BE2C (cell line): ENCODE measurements around the gene APRT.

ENCODE experiments used
- DNase-seq: peaks from one replicate; pipeline ENCODE4 v3.0.0-alpha.2; 2020
- H3K27me3 ChIP-seq: fragments of 250-450 bp; sonication (Bioruptor Pico); 2 replicates; pipeline ENCODE4 v1.5.1; 2020; ENCODE audit warnings: mild to moderate bottlenecking
- H3K36me3 ChIP-seq: fragments of 250-450 bp; sonication (Bioruptor Pico); 2 replicates; pipeline ENCODE4 v1.5.1; 2020; ENCODE audit warnings: mild to moderate bottlenecking
- H3K4me1 ChIP-seq: fragments of 250-450 bp; sonication (Bioruptor Pico); 2 replicates; pipeline ENCODE4 v1.5.1; 2020
- H3K4me3 ChIP-seq: 2 replicates; pipeline ENCODE4 v1.5.1; 2011; ENCODE audit warnings: low read depth, low read length
- H3K9me3 ChIP-seq: fragments of 250-450 bp; sonication (Bioruptor Pico); 2 replicates; pipeline ENCODE4 v1.5.1; 2020
- CTCF ChIP-seq: IDR thresholded peaks from 2 replicates; pipeline ENCODE4 v1.5.1; 2012; ENCODE audit warnings: mild to moderate bottlenecking, low read depth, low read length

Gene APRT

GRCh38 chr16:88856122-88856827 is 44.5 kb upstream of the APRT start:
- Histone ChIP-seq H3K9me3 (no peaks in the 10 kb centered on the region), H3K4me1 (peaks cover 3% of the 10 kb centered on the region; the same call in 1 of the 2 replicates), H3K4me3 (peak overlapping the region; percentile 96), H3K27me3 (no peaks in the 10 kb centered on the region), H3K36me3 (peaks cover 5% of the 10 kb centered on the region)
- no peak for DNase-seq
- TF ChIP-seq CTCF = no peak

- peaks cover 3% of the 10 kb centered on the region for H3K36me3 ChIP-seq
- peak overlapping the region; percentile 53; the same call in 1 of the 2 replicates for H3K4me3 ChIP-seq
- no peaks in the 10 kb centered on the region for H3K9me3 ChIP-seq
- H3K27me3 ChIP-seq = no peaks in the 10 kb centered on the region
- peaks cover 3% of the 10 kb centered on the region; the same call in 1 of the 2 replicates for H3K4me1 ChIP-seq
- no peak for TF ChIP-seq CTCF
- no peak for DNase-seq
These were observed 44.0 kb upstream of the APRT start for GRCh38 chr16:88855736-88856121.

GRCh38 chr16:88855176-88855575 is 43.4 kb upstream of the APRT start:
- H3K4me3 ChIP-seq = no peak overlapping the region
- H3K4me1 ChIP-seq = peaks cover 3% of the 10 kb centered on the region; the same call in 1 of the 2 replicates
- H3K27me3 ChIP-seq = no peaks in the 10 kb centered on the region
- no peak for TF ChIP-seq CTCF
- no peak for DNase-seq
- H3K36me3 ChIP-seq = no peaks in the 10 kb centered on the region; the same call in none of the 2 replicates
- no peaks in the 10 kb centered on the region for H3K9me3 ChIP-seq

- no peak for DNase-seq
- Histone ChIP-seq H3K36me3 (no peaks in the 10 kb centered on the region; the same call in none of the 2 replicates), H3K9me3 (no peaks in the 10 kb centered on the region), H3K27me3 (no peaks in the 10 kb centered on the region), H3K4me3 (no peak overlapping the region), H3K4me1 (peaks cover 3% of the 10 kb centered on the region; the same call in 1 of the 2 replicates)
- no peak for TF ChIP-seq CTCF
These were observed 42.8 kb upstream of the APRT start for GRCh38 chr16:88854306-88855111.

GRCh38 chr16:88853325-88853941 is 41.7 kb upstream of the APRT start:
- no peak for TF ChIP-seq CTCF
- Histone ChIP-seq H3K4me1 (peaks cover 3% of the 10 kb centered on the region; the same call in 1 of the 2 replicates), H3K4me3 (no peak overlapping the region), H3K9me3 (no peaks in the 10 kb centered on the region), H3K36me3 (no peaks in the 10 kb centered on the region; the same call in 1 of the 2 replicates), H3K27me3 (no peaks in the 10 kb centered on the region)
- no peak for DNase-seq
